ENCODE measurements around the gene L3MBTL1. TPM values are rescaled to one million over a fixed set of nuclear protein-coding genes. Genes with fewer than 3 reads are reported as not detected.

L3MBTL1 gene
- total RNA-seq, 1 experiment from 2014 or later: 21.6 TPM

- Histone ChIP-seq H2AFZ (ENCODE audit: low read depth, low read length, poor library complexity, severe bottlenecking) (no peak overlapping the region), H3K9me2 (ENCODE audit: insufficient read depth) (no peaks in the 10 kb centered on the region), H3K27me3 (ENCODE audit: insufficient read depth, low read length) (no peaks in the 10 kb centered on the region), H3K79me2 (ENCODE audit: insufficient read depth, low read length) (no peaks in the 10 kb centered on the region), H4K20me1 (ENCODE audit: insufficient read depth) (no peaks in the 10 kb centered on the region), H3K9ac (ENCODE audit: low read length) (no peak overlapping the region), H3K9me3 (ENCODE audit: control insufficient read depth in 1 of 2, insufficient read depth in 1 of 2, low read depth in 1 of 2, low read length in 2 of 2) (no peaks in the 10 kb centered on the region), H3K4me1 (ENCODE audit: control insufficient read depth in 1 of 2, insufficient read depth in 2 of 2, low read length in 2 of 2) (peaks cover 7 to 11% of the 10 kb centered on the region in 2 experiments; a peak in 3 of 4 replicates), H3K4me3 (replicated peaks in 1 of 2; ENCODE audit: low read depth in 1 of 2, low read length in 2 of 2) (no peak overlapping the region), H3K36me3 (ENCODE audit: control insufficient read depth in 1 of 2, insufficient read depth in 2 of 2, low read length in 2 of 2) (no peaks in the 10 kb centered on the region), H3K4me2 (ENCODE audit: low read length) (no peak overlapping the region), H3K27ac (ENCODE audit: low read depth, low read length) (no peak overlapping the region)
- ATAC-seq (0 out of 2 replicates have a peak, but pooled peaks have one; percentile 46), DNase-seq (ENCODE audit: low read depth, low spot score) (no peak)
- ChIA-PET CTCF (no interaction called here), RAD21 (ENCODE audit: low non-redundant PET in 1 of 2, low total read pairs in 2 of 2, uncharacterized antibody in 2 of 2, unreplicated experiment in 2 of 2) (interaction anchor here in 1 of 2 experiments (0.7 kb wide), 1 partner anchor 22 kb away, joined by 4 read pairs; no protein-coding TSS in a partner anchor), POLR2A (no interaction called here)
- TF ChIP-seq MAX (IDR thresholded peaks at IDR 0.05) (no peak), CTCF (IDR thresholded peaks at IDR 0.05 in 2 of 3, conservative IDR thresholded peaks at IDR 0.05 in 1 of 3; ENCODE audit: borderline replicate concordance in 1 of 3, insufficient read depth in 1 of 3, low read depth in 2 of 3, low read length in 2 of 3) (peak; percentile 14 to 19 (median 18); a peak in 2 of 6 replicates), RAD21 (IDR thresholded peaks at IDR 0.05; ENCODE audit: low read depth) (peak; percentile 49)
- intact Hi-C loops (cut with micrococcal nuclease): no loop called here
- BruUV-seq (replicated peaks): no TSS peak
These were observed 55.9 kb downstream of the L3MBTL1 start for GRCh38 chr20:43563429-43563828.

DNA sequence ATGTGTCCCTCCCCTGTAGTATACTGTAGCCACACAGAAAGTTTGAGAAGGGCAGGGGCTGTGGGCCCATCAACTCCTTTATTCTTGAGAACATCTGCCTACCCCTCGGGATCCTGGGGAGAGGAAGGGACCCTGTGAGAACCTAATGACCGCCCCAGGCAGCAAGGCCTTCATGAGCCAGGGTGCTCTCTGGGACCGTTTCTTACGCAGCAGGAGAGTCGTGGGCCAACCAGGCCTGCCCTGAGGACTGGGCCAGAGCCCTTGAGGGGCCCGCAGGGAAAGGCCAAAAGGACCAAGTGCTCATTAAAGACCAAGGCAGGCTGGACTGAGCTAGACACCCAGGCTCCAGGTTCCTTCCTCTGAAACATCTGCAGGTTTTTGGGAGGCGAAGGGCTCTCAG, 56.5 kb downstream of the L3MBTL1 start:
- Histone ChIP-seq H3K9me2 (ENCODE audit: insufficient read depth) (no peaks in the 10 kb centered on the region), H3K79me2 (ENCODE audit: insufficient read depth, low read length) (no peaks in the 10 kb centered on the region), H3K27me3 (ENCODE audit: insufficient read depth, low read length) (no peaks in the 10 kb centered on the region), H3K4me1 (ENCODE audit: control insufficient read depth in 1 of 2, insufficient read depth in 2 of 2, low read length in 2 of 2) (peaks cover 1 to 5% of the 10 kb centered on the region in 2 experiments; a peak in 3 of 4 replicates), H3K4me2 (ENCODE audit: low read length) (no peak overlapping the region), H3K9ac (ENCODE audit: low read length) (no peak overlapping the region), H3K4me3 (replicated peaks in 1 of 2; ENCODE audit: low read depth in 1 of 2, low read length in 2 of 2) (no peak overlapping the region), H2AFZ (ENCODE audit: low read depth, low read length, poor library complexity, severe bottlenecking) (no peak overlapping the region), H3K9me3 (ENCODE audit: control insufficient read depth in 1 of 2, insufficient read depth in 1 of 2, low read depth in 1 of 2, low read length in 2 of 2) (no peaks in the 10 kb centered on the region), H4K20me1 (ENCODE audit: insufficient read depth) (no peaks in the 10 kb centered on the region), H3K27ac (ENCODE audit: low read depth, low read length) (no peak overlapping the region), H3K36me3 (ENCODE audit: control insufficient read depth in 1 of 2, insufficient read depth in 2 of 2, low read length in 2 of 2) (no peaks in the 10 kb centered on the region)
- ATAC-seq (no peak), DNase-seq (ENCODE audit: low read depth, low spot score) (no peak)
- RAD21 ChIA-PET (ENCODE audit: low non-redundant PET in 1 of 2, low total read pairs in 2 of 2, uncharacterized antibody in 2 of 2, unreplicated experiment in 2 of 2): no interaction called here
- POLR2A ChIA-PET: no interaction called here
- TF ChIP-seq ELF1 (IDR thresholded peaks at IDR 0.05; ENCODE audit: borderline replicate concordance, low read depth): no peak
- no peak for TF ChIP-seq ZBTB33 (IDR thresholded peaks at IDR 0.05; ENCODE audit: extremely low read depth, insufficient replicate concordance, low read length)
- no peak for TF ChIP-seq RAD21 (IDR thresholded peaks at IDR 0.05; ENCODE audit: low read depth)
- no peak for TF ChIP-seq FOSL1 (IDR thresholded peaks at IDR 0.05; ENCODE audit: low read depth)
- intact Hi-C loops (cut with micrococcal nuclease): no loop called here
- BruUV-seq (replicated peaks): no TSS peak
- CTCF ChIA-PET: no interaction called here

Data from HCT116 (cell line).